Measurements from ENCODE around the gene SLC8A1. TPM values are rescaled to one million over a fixed set of nuclear protein-coding genes. Genes with fewer than 3 reads are reported as not detected.

The SLC8A1 gene
- total and polyA plus RNA-seq, 2 of the 13 experiments (the other 11 are each of a cell fraction or from before 2014, with no cell fraction given): not detected

DNA sequence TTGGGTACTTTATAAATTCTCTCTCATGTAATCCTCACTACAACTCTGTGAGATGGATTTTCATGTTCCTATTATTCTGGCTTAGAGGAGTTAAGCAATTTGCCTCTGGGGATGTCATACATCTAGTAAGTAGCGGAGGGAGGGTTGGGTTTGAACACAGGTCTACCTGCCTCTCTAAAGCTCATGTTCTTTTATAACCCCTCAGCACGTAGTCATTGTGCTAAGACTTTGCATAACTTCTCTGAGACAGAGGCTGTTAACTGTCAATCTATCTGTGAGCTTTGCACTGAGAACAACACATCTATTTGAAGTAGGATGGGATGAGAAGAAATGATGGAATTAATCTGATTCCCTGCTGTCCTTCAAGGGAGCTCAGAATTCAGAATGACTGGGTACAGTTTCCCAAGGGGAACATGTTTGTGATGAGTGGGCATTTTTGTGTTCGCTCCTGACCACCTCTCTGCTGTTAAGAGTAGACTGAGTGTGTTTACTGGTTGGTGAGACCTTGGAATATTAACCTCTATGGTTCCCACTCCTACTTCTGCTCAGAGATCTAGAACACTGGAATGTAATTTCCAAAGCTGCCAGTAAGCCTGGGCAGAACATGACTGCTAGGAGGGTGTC is 320.7 kb downstream of the SLC8A1 start:
- Histone ChIP-seq H4K20me1 (ENCODE audit: insufficient read depth, low read length) (no peaks in the 10 kb centered on the region), H3K4me3 (replicated peaks in 1 of 3; ENCODE audit: insufficient read depth in 1 of 3, low read depth in 2 of 3, low read length in 3 of 3) (no peak overlapping the region), H3K4me2 (ENCODE audit: low read depth, low read length) (no peak overlapping the region), H2AFZ (ENCODE audit: low read length) (no peak overlapping the region), H3K36me3 (replicated peaks in 1 of 2; ENCODE audit: control insufficient read depth in 1 of 2, insufficient read depth in 2 of 2, low read length in 2 of 2) (no peaks in the 10 kb centered on the region), H3K9me3 (ENCODE audit: low read length) (no peaks in the 10 kb centered on the region), H3K27ac (ENCODE audit: extremely low read length, insufficient read depth, low read length) (no peak overlapping the region), H3K27me3 (ENCODE audit: control insufficient read depth in 1 of 2, insufficient read depth in 2 of 2, low read length in 2 of 2) (no peaks in the 10 kb centered on the region), H3K79me2 (ENCODE audit: insufficient read depth, low read length) (no peaks in the 10 kb centered on the region), H3K4me1 (ENCODE audit: insufficient read depth, low read length) (no peaks in the 10 kb centered on the region), H3K9ac (ENCODE audit: insufficient read depth, low read depth, low read length) (no peak overlapping the region)
- TF ChIP-seq MAFF (IDR thresholded peaks at IDR 0.05; ENCODE audit: low read depth, low read length) (peak; percentile 82), GFI1 (CRISPR knock-in tag; IDR thresholded peaks at IDR 0.05; ENCODE audit: borderline replicate concordance) (no peak), MAFK (conservative IDR thresholded peaks at IDR 0.05 in 1 of 2, IDR thresholded peaks at IDR 0.05 in 1 of 2; ENCODE audit: low read length in 2 of 2) (peak; percentile 87 to 88)
- WGBS (ENCODE audit: low lambda C conversion rate): 3% methylated on average over 3 of the region's 3 CpGs
- no TSS peak for BruUV-seq (replicated peaks)
- ChIA-PET CTCF (ENCODE audit: low intra/inter-chr PET ratio, low total read pairs) (no interaction called here), POLR2A (no interaction called here)
- ATAC-seq: no peak
- in situ Hi-C loops (cut with HindIII; ENCODE audit: extremely low pct_ligation_motif_present, low pct_unique_long_range_greater_than_20kb) (no loop called here), intact Hi-C loops (cut with micrococcal nuclease; ENCODE audit: unreplicated experiment) (no loop called here)
- no peak for FAIRE-seq
- no peak for DNase-seq (ENCODE audit: low spot score)

DNA sequence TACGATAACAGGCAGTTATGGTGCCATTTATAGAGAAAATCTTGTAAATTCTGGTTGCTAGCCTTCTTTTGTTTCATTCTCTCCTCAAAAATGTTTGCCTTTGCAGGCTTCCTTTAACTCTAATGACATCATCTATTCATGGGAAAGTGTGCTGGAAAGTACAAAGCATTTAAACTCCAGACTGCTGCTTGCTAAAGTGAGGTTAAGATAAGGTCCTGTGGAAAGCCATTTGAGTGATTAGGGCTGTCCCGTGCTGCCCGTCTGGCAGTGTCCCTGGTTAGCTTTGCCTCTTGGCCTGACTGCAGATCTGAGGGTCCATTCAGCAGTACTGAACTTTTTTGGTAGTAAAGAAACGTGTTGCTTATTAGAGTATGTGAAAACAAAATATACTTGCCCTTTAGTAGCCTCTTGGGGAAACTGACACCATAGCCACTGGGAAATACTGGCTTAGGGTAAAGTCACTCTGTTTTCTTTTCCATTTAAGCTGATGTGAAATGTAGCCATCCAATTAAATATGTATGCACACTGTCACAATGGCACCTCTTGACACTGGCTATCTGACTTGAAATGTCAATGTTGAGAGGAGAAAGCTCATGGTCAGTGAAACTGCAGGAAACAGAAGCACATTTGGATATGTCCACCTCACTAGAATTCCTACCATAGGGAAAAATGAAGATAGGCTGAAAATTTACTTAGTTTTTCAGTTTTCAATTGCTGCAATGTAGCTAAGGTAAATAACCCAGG is 321.5 kb downstream of the SLC8A1 start:
- Histone ChIP-seq H3K9me3 (ENCODE audit: low read length) (no peaks in the 10 kb centered on the region), H3K4me2 (ENCODE audit: low read depth, low read length) (no peak overlapping the region), H3K27ac (ENCODE audit: extremely low read length, insufficient read depth, low read length) (no peak overlapping the region), H3K36me3 (replicated peaks in 1 of 2; ENCODE audit: control insufficient read depth in 1 of 2, insufficient read depth in 2 of 2, low read length in 2 of 2) (no peaks in the 10 kb centered on the region), H3K79me2 (ENCODE audit: insufficient read depth, low read length) (no peaks in the 10 kb centered on the region), H2AFZ (ENCODE audit: low read length) (no peak overlapping the region), H3K9ac (ENCODE audit: insufficient read depth, low read depth, low read length) (no peak overlapping the region), H3K4me1 (ENCODE audit: insufficient read depth, low read length) (no peaks in the 10 kb centered on the region), H4K20me1 (ENCODE audit: insufficient read depth, low read length) (no peaks in the 10 kb centered on the region), H3K4me3 (replicated peaks in 1 of 3; ENCODE audit: insufficient read depth in 1 of 3, low read depth in 2 of 3, low read length in 3 of 3) (no peak overlapping the region), H3K27me3 (ENCODE audit: control insufficient read depth in 1 of 2, insufficient read depth in 2 of 2, low read length in 2 of 2) (no peaks in the 10 kb centered on the region)
- no peak for ATAC-seq
- WGBS (ENCODE audit: low lambda C conversion rate): 12% methylated on average over 4 of the region's 4 CpGs
- in situ Hi-C loops (cut with HindIII; ENCODE audit: extremely low pct_ligation_motif_present, low pct_unique_long_range_greater_than_20kb): no loop called here
- no peak for TF ChIP-seq NBN (conservative IDR thresholded peaks at IDR 0.05)
- TF ChIP-seq ATF7 (IDR thresholded peaks at IDR 0.05): peak; percentile 65
- no peak for TF ChIP-seq ATF7 (CRISPR knock-in tag; IDR thresholded peaks at IDR 0.05)
- TF ChIP-seq CEBPG (CRISPR knock-in tag; IDR thresholded peaks at IDR 0.05): no peak
- no TSS peak for BruUV-seq (replicated peaks)
- intact Hi-C loops (cut with micrococcal nuclease; ENCODE audit: unreplicated experiment): no loop called here
- ChIA-PET POLR2A (no interaction called here), CTCF (ENCODE audit: low intra/inter-chr PET ratio, low total read pairs) (no interaction called here)
- no peak for FAIRE-seq
- DNase-seq (ENCODE audit: low spot score): no peak
